IMR-90 (cell line): ENCODE results near the gene TBC1D24. TPM values are rescaled to one million over a fixed set of nuclear protein-coding genes. Genes with fewer than 3 reads are reported as not detected.

Experiments used
- ATAC-seq: fragments of 200-7000 bp; cut with Tn5 transposase; 2 replicates; pipeline ENCODE4 v1.9.1; 2020; ENCODE audit warnings: low read depth, mild to moderate bottlenecking, moderate library complexity
- BruUV-seq: library from RNA; stranded (reverse); fragments of 400-500 nt; replicated peaks from 2 replicates; lab custom pipeline; 2021; lab: Mats Ljungman, UMichigan
- CTCF ChIA-PET: fragments of 300-600 bp; formaldehyde crosslinking; extraction: SDS; loops from one replicate; lab custom pipeline; 2021; ENCODE audit warnings: antibody characterized with exemption; lab: Yijun Ruan, JAX
- POLR2A ChIA-PET: fragments of 300-600 bp; sonication (Branson Sonifier 250); formaldehyde crosslinking; loops from one replicate; lab custom pipeline; 2022; ENCODE audit warnings: antibody characterized with exemption; ENCODE audit not compliant: unreplicated experiment; lab: Charles Lee
- DNase-seq: peaks from one replicate; pipeline ENCODE4 v3.0.0; 2013
- H2AFZ ChIP-seq: replicated peaks from 2 replicates; pipeline ENCODE3; 2013; ENCODE audit warnings: low read length, mild to moderate bottlenecking; ENCODE audit not compliant: poor library complexity
- H2AK5ac ChIP-seq: 2 replicates; pipeline ENCODE4 v1.6.1; 2013; ENCODE audit warnings: low read depth, low read length, inconsistent platforms
- H2AK9ac ChIP-seq: replicated peaks from 2 replicates; pipeline ENCODE3; 2013; ENCODE audit warnings: mild to moderate bottlenecking, low read depth, low read length, moderate library complexity; ENCODE audit not compliant: poor library complexity
- H2BK120ac ChIP-seq: 2 replicates; pipeline ENCODE4 v1.6.1; 2013; ENCODE audit warnings: low read depth, low read length, inconsistent platforms
- H2BK15ac ChIP-seq: 3 replicates; pipeline ENCODE4 v1.6.1; 2013; ENCODE audit warnings: low read depth, low read length, inconsistent platforms
- H2BK20ac ChIP-seq: 2 replicates; pipeline ENCODE4 v1.6.1; 2013; ENCODE audit warnings: low read depth, mild to moderate bottlenecking, inconsistent platforms, low read length, moderate library complexity
- H2BK5ac ChIP-seq: 2 replicates; pipeline ENCODE4 v1.6.1; 2013; ENCODE audit warnings: mild to moderate bottlenecking, low read depth, low read length, inconsistent platforms; ENCODE audit not compliant: poor library complexity, severe bottlenecking
- H3K14ac ChIP-seq: replicated peaks from 2 replicates; pipeline ENCODE4 v1.6.1; 2013; ENCODE audit warnings: low read depth, low read length, inconsistent platforms
- H3K18ac ChIP-seq: 2 replicates; pipeline ENCODE4 v1.6.1; 2013; ENCODE audit warnings: low read depth, low read length, control low read depth
- H3K23ac ChIP-seq: 2 replicates; pipeline ENCODE4 v1.6.1; 2013; ENCODE audit warnings: low read depth, low read length, inconsistent platforms
- H3K27ac ChIP-seq: 2 replicates; pipeline ENCODE4 v1.5.1; 2013; ENCODE audit warnings: mild to moderate bottlenecking, control low read depth, low read length; ENCODE audit not compliant: insufficient read depth
- H3K27me3 ChIP-seq: 2 replicates; pipeline ENCODE4 v1.6.1; 2013; ENCODE audit warnings: low read length; ENCODE audit not compliant: control insufficient read depth, insufficient read depth
- H3K36me3 ChIP-seq: 2 replicates; pipeline ENCODE4 v1.6.1; 2013; ENCODE audit warnings: low read length, mixed read lengths; ENCODE audit not compliant: control insufficient read depth, insufficient read depth
- H3K4ac ChIP-seq: 2 replicates; pipeline ENCODE4 v1.6.1; 2013; ENCODE audit warnings: low read depth, low read length, inconsistent platforms
- H3K4me1 ChIP-seq: 2 replicates; pipeline ENCODE4 v1.6.1; 2013; ENCODE audit warnings: low read length, mixed read lengths; ENCODE audit not compliant: control insufficient read depth, insufficient read depth
- H3K4me2 ChIP-seq: 2 replicates; pipeline ENCODE4 v1.6.1; 2013; ENCODE audit warnings: low read depth, mild to moderate bottlenecking, control low read depth, low read length, moderate library complexity
- H3K4me3 ChIP-seq: 2 replicates; pipeline ENCODE4 v1.5.1; 2013; ENCODE audit warnings: low read depth, mild to moderate bottlenecking, control low read depth, low read length, moderate library complexity; ENCODE audit not compliant: insufficient read depth
- H3K56ac ChIP-seq: 2 replicates; pipeline ENCODE4 v1.6.1; 2013; ENCODE audit warnings: low read length, inconsistent platforms; ENCODE audit not compliant: insufficient read depth; ENCODE audit errors: extremely low read depth
- H3K79me1 ChIP-seq, 2 experiments: 2 replicates each; pipeline ENCODE4 v1.6.1; 2013; ENCODE audit warnings: low read length in 2 of 2, inconsistent platforms in 1 of 2, low read depth in 1 of 2
- H3K9ac ChIP-seq: 2 replicates; pipeline ENCODE4 v1.6.1; 2013; ENCODE audit warnings: low read depth, low read length, control low read depth
- H3K9me1 ChIP-seq: 2 replicates; pipeline ENCODE4 v1.6.1; 2013; ENCODE audit warnings: low read length, inconsistent platforms; ENCODE audit not compliant: insufficient read depth
- H3K9me3 ChIP-seq: 2 replicates; pipeline ENCODE4 v1.6.1; 2013; ENCODE audit warnings: low read length; ENCODE audit not compliant: control insufficient read depth, insufficient read depth
- H4K20me1 ChIP-seq: 2 replicates; pipeline ENCODE4 v1.6.1; 2013; ENCODE audit warnings: low read length, inconsistent platforms; ENCODE audit not compliant: insufficient read depth
- H4K5ac ChIP-seq: 2 replicates; pipeline ENCODE4 v1.6.1; 2013; ENCODE audit warnings: mild to moderate bottlenecking, low read depth, low read length, control low read depth
- H4K8ac ChIP-seq, 2 experiments: 2 replicates each; pipeline ENCODE4 v1.6.1; 2013; ENCODE audit warnings: low read depth in 2 of 2, low read length in 2 of 2, control low read depth in 1 of 2, inconsistent platforms in 1 of 2
- H4K91ac ChIP-seq: 2 replicates; pipeline ENCODE4 v1.6.1; 2013; ENCODE audit warnings: low read depth, low read length, inconsistent platforms; ENCODE audit not compliant: insufficient read depth
- BHLHE40 ChIP-seq: fragments of 150-350 bp; IDR thresholded peaks from 2 replicates; pipeline ENCODE4 v1.6.1; 2016; ENCODE audit warnings: mild to moderate bottlenecking, low read depth, low read length
- CEBPB ChIP-seq: IDR thresholded peaks from 2 replicates; pipeline ENCODE4 v1.6.1; 2012; ENCODE audit warnings: low read depth, low read length, improper control_type of control experiment
- CTCF ChIP-seq: conservative IDR thresholded peaks from 2 replicates; pipeline ENCODE4 v1.5.1; 2012; ENCODE audit warnings: mild to moderate bottlenecking, low read depth, low read length, improper control_type of control experiment
- FOS ChIP-seq: fragments of 150-350 bp; IDR thresholded peaks from 2 replicates; pipeline ENCODE4 v1.6.1; 2016; ENCODE audit warnings: low read depth, low read length
- MAFK ChIP-seq: IDR thresholded peaks from 2 replicates; pipeline ENCODE4 v1.6.1; 2012; ENCODE audit warnings: low read depth, low read length, improper control_type of control experiment
- POLR2A ChIP-seq: IDR thresholded peaks from 2 replicates; pipeline ENCODE4 v1.6.1; 2012; ENCODE audit warnings: mild to moderate bottlenecking, low read depth, low read length
- RCOR1 ChIP-seq: IDR thresholded peaks from 2 replicates; pipeline ENCODE4 v1.6.1; 2012; ENCODE audit warnings: mild to moderate bottlenecking, low read length, improper control_type of control experiment; ENCODE audit not compliant: insufficient replicate concordance
- SMC3 ChIP-seq: fragments of 150-350 bp; IDR thresholded peaks from 2 replicates; pipeline ENCODE4 v1.6.1; 2016; ENCODE audit warnings: low read depth, mild to moderate bottlenecking, antibody characterized with exemption, low read length, moderate library complexity
- WGBS, 2 experiments: methylation state at CpG; one replicate each; pipeline versions ENCODE4 v1.1.5 to v1.1.7; 2013; ENCODE audit warnings: missing lambda C conversion rate in 2 of 2; ENCODE audit not compliant: insufficient read length in 1 of 2; ENCODE audit errors: extremely low coverage in 2 of 2; 5-methylcytosine and 5-hydroxymethylcytosine counted together
- dilution Hi-C: fragments of 300-500 bp; cut with HindIII; formaldehyde crosslinking; loops from one replicate; pipeline ENCODE4 v1.14.3; 2018; ENCODE audit warnings: low sequenced_read_pairs; ENCODE audit not compliant: unreplicated experiment
- in situ Hi-C: fragments of 300-500 bp; cut with MboI; formaldehyde crosslinking; loops from 3 replicates; pipeline ENCODE4 v1.14.3; 2019; ENCODE audit warnings: low sequenced_read_pairs, inconsistent platforms, mixed read lengths
- intact Hi-C: fragments of 100-400 bp; cut with micrococcal nuclease; formaldehyde crosslinking; loops from 2 replicates; pipeline ENCODE4 v1.10.0; 2022
- polyA plus RNA-seq, 3 experiments: library from polyadenylated mRNA; depleted of rRNA; stranded (reverse); fragments of >200 nt; gene quantifications; 2 replicates each; pipeline ENCODE4 v1.2.3, GENCODE V29; 2012; ENCODE audit warnings: low replicate concordance in 1 of 3
- total RNA-seq: library from RNA; depleted of rRNA; stranded (reverse); fragments of >200 nt; gene quantifications from 2 replicates; pipeline ENCODE4 v1.2.3, GENCODE V29; 2012

Gene TBC1D24
- total and polyA plus RNA-seq, 2 of the 4 experiments (the other 2 are of a cell fraction), result 7.5 to 13.4 TPM

- H2BK15ac ChIP-seq, result no peak overlapping the region
- peaks cover 0 to 6% of the 10 kb centered on the region in 2 experiments; a peak in 1 of 4 replicates for H3K79me1 ChIP-seq
- no peak overlapping the region for H3K14ac ChIP-seq
- POLR2A ChIA-PET, result no interaction called here
- H3K9ac ChIP-seq, result no peak overlapping the region
- in situ Hi-C loops (loop anchor here (10.0 kb wide), 1 partner anchor 253 kb away; the partner anchor contains the start of gene ECI1), intact Hi-C loops (no loop called here), dilution Hi-C loops (no loop called here)
- H2AK9ac ChIP-seq, result no peak overlapping the region
- no peak overlapping the region for H3K56ac ChIP-seq
- H3K4ac ChIP-seq, result no peak overlapping the region
- H3K9me3 ChIP-seq, result no peaks in the 10 kb centered on the region
- H2AK5ac ChIP-seq, result no peak overlapping the region
- H3K27ac ChIP-seq, result no peak overlapping the region
- DNase-seq, result no peak
- no peak overlapping the region for H3K4me3 ChIP-seq
- no peak overlapping the region for H2AFZ ChIP-seq
- ATAC-seq, result no peak
- H3K4me1 ChIP-seq, result peaks cover 8% of the 10 kb centered on the region
- 0 out of 2 replicates have a peak, but pooled peaks cover 1% of the 10 kb centered on the region for H4K20me1 ChIP-seq
- CTCF ChIA-PET, result no interaction called here
- H4K8ac ChIP-seq, result no peak overlapping the region
- H3K18ac ChIP-seq, result no peak overlapping the region
- H3K9me1 ChIP-seq, result peaks cover 3% of the 10 kb centered on the region; the same call in 1 of the 2 replicates
- no peak overlapping the region for H3K23ac ChIP-seq
- no TSS peak for BruUV-seq
- H2BK5ac ChIP-seq, result no peak overlapping the region
- no peak overlapping the region for H4K91ac ChIP-seq
- TF ChIP-seq BHLHE40, result no peak
- no peak for TF ChIP-seq MAFK
- no peak for TF ChIP-seq RCOR1
- TF ChIP-seq FOS, result no peak
- TF ChIP-seq CEBPB, result no peak
- no peak for TF ChIP-seq SMC3
- no peak for TF ChIP-seq CTCF
- no peak for TF ChIP-seq POLR2A
- H3K36me3 ChIP-seq, result no peaks in the 10 kb centered on the region
- no peaks in the 10 kb centered on the region for H3K27me3 ChIP-seq
- H2BK120ac ChIP-seq, result no peak overlapping the region
- H3K4me2 ChIP-seq, result no peak overlapping the region
- WGBS, 2 experiments, result 89% methylated on average over 11 of the region's 11 CpGs; no CpG with 5 or more reads in 1 of the 2 experiments
- H2BK20ac ChIP-seq, result no peak overlapping the region
- H4K5ac ChIP-seq, result no peak overlapping the region
Measured at GRCh38 chr16:2507665-2508064, 32.7 kb downstream of the TBC1D24 start.
